Gastroesophageal sphincter (tissue), 3 donors: ENCODE results near the gene TRRAP.

Experiments used
- EP300 ChIP-seq: sonication (generic); formaldehyde crosslinking; IDR thresholded peaks from one replicate; pipeline ENCODE4 v1.6.1; 2017; ENCODE audit warnings: antibody characterized with exemption, mild to moderate bottlenecking
- POLR2A ChIP-seq, 2 donors: fragments of 450-650 bp; IDR thresholded peaks; one replicate each; pipeline ENCODE4 v1.6.1; 2017; ENCODE audit warnings: antibody characterized with exemption in 2 of 2, mild to moderate bottlenecking in 2 of 2, moderate library complexity in 1 of 2
- TF ChIP-seq, protein P1 (sequence below), 4 experiments: fragments of 200-600 bp in 2 of 4; fragments of 450-650 bp in 2 of 4; sonication (generic) in 1 of 4; IDR thresholded peaks; one replicate each; pipeline ENCODE4 v1.5.1; 2017 to 2019; ENCODE audit warnings: antibody characterized with exemption in 4 of 4, mild to moderate bottlenecking in 2 of 4, moderate library complexity in 2 of 4

DNA sequence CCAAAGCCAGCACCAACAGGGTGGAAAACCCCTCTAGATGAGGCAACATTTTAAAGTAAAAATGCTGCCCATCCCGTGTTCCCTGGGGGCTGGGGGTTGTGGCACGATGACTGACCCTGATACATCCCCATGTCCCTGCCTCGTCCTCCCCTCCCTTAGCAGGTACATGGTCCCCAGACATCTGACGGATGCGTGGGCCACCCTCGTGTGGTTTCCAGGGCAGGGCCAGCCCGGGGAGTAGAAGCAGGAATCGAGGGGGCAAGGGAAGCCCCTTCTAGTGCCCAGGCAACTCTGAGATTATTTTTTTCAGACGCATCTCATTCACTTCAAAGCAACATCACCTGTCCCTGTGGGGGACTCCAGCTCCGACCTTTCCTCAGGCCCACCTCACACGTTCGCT is 12.0 kb upstream of the TRRAP start:
- TF ChIP-seq, protein P1, sequence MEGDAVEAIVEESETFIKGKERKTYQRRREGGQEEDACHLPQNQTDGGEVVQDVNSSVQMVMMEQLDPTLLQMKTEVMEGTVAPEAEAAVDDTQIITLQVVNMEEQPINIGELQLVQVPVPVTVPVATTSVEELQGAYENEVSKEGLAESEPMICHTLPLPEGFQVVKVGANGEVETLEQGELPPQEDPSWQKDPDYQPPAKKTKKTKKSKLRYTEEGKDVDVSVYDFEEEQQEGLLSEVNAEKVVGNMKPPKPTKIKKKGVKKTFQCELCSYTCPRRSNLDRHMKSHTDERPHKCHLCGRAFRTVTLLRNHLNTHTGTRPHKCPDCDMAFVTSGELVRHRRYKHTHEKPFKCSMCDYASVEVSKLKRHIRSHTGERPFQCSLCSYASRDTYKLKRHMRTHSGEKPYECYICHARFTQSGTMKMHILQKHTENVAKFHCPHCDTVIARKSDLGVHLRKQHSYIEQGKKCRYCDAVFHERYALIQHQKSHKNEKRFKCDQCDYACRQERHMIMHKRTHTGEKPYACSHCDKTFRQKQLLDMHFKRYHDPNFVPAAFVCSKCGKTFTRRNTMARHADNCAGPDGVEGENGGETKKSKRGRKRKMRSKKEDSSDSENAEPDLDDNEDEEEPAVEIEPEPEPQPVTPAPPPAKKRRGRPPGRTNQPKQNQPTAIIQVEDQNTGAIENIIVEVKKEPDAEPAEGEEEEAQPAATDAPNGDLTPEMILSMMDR (IDR thresholded peaks at IDR 0.05): no peak
- TF ChIP-seq POLR2A (IDR thresholded peaks at IDR 0.05) (no peak), EP300 (no peak)
